ENCODE measurements around the gene NFIC.

Gene NFIC

GRCh38 chr19:3463714-3464586 lies 97.6 kb downstream of the NFIC start:
- Histone ChIP-seq H3K4me1 (ENCODE audit: control insufficient read depth in 1 of 2, insufficient read depth in 1 of 2, low read depth in 1 of 2, low read length in 1 of 2) (no peaks in the 10 kb centered on the region), H3K27ac (no peak overlapping the region), H3K9me3 (no peaks in the 10 kb centered on the region), H3K36me3 (peaks cover 52% of the 10 kb centered on the region), H3K4me3 (ENCODE audit: low read depth in 1 of 2, low read length in 1 of 2) (no peak overlapping the region), H3K27me3 (no peaks in the 10 kb centered on the region)
- TF ChIP-seq CTCF (IDR thresholded peaks at IDR 0.05), result no peak

GRCh38 chr19:3464587-3465235 lies 98.3 kb downstream of the NFIC start:
- Histone ChIP-seq H3K27ac (no peak overlapping the region), H3K36me3 (peaks cover 44% of the 10 kb centered on the region), H3K9me3 (no peaks in the 10 kb centered on the region), H3K4me1 (ENCODE audit: control insufficient read depth in 1 of 2, insufficient read depth in 1 of 2, low read depth in 1 of 2, low read length in 1 of 2) (no peaks in the 10 kb centered on the region), H3K4me3 (ENCODE audit: low read depth in 1 of 2, low read length in 1 of 2) (no peak overlapping the region), H3K27me3 (no peaks in the 10 kb centered on the region)
- TF ChIP-seq CTCF (IDR thresholded peaks at IDR 0.05), result no peak

DNA sequence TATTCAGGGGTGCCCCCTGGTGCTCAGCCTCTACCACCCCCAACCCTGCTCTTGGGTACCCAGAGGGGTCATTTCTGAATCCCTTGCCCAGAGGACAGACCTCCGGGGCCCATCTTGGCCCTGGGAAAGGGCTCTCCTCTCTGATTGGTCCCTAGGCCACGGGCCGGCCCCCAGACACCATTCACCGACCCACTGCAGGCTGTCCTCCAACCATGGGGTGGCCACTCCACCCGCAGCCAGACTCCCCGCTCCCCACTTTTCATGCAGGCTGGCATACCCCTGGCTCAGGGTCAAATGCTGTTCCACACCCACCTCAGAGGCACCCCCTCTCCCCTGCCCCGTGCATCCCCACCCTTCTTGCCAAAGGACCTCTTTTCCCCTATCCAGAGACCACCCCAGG lies 99.2 kb downstream of the NFIC start:
- H3K36me3 ChIP-seq, result peaks cover 36% of the 10 kb centered on the region
- H3K27me3 ChIP-seq, result no peaks in the 10 kb centered on the region
- TF ChIP-seq CTCF (IDR thresholded peaks at IDR 0.05), result no peak
- no peaks in the 10 kb centered on the region for H3K9me3 ChIP-seq
- no peaks in the 10 kb centered on the region for H3K4me1 ChIP-seq (ENCODE audit: control insufficient read depth in 1 of 2, insufficient read depth in 1 of 2, low read depth in 1 of 2, low read length in 1 of 2)
- H3K27ac ChIP-seq, result no peak overlapping the region
- H3K4me3 ChIP-seq (ENCODE audit: low read depth in 1 of 2, low read length in 1 of 2), result no peak overlapping the region

DNA sequence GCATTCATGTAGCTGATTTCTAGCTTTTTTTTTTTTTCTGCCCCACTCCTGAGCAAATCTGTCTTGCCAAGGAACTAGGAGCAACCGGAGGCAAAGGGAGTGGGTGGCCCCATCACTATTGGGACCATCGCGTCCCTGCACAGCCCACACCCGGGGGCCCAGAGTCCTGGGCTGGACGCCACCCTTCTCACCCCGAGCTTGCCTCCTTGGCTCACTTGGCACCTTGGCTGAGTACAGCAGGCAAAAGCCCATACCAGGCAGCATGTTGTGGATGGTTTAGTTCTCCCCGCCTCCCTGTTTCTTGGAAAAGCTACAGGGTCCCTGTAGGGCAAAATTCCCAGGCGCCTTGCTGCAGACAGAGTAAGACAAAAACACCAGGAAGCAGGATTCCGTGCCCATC lies 100.3 kb downstream of the NFIC start:
- Histone ChIP-seq H3K36me3 (peaks cover 31% of the 10 kb centered on the region), H3K9me3 (no peaks in the 10 kb centered on the region), H3K27me3 (no peaks in the 10 kb centered on the region), H3K27ac (no peak overlapping the region), H3K4me1 (ENCODE audit: control insufficient read depth in 1 of 2, insufficient read depth in 1 of 2, low read depth in 1 of 2, low read length in 1 of 2) (no peaks in the 10 kb centered on the region), H3K4me3 (ENCODE audit: low read depth in 1 of 2, low read length in 1 of 2) (no peak overlapping the region)
- no peak for TF ChIP-seq CTCF (IDR thresholded peaks at IDR 0.05)

DNA sequence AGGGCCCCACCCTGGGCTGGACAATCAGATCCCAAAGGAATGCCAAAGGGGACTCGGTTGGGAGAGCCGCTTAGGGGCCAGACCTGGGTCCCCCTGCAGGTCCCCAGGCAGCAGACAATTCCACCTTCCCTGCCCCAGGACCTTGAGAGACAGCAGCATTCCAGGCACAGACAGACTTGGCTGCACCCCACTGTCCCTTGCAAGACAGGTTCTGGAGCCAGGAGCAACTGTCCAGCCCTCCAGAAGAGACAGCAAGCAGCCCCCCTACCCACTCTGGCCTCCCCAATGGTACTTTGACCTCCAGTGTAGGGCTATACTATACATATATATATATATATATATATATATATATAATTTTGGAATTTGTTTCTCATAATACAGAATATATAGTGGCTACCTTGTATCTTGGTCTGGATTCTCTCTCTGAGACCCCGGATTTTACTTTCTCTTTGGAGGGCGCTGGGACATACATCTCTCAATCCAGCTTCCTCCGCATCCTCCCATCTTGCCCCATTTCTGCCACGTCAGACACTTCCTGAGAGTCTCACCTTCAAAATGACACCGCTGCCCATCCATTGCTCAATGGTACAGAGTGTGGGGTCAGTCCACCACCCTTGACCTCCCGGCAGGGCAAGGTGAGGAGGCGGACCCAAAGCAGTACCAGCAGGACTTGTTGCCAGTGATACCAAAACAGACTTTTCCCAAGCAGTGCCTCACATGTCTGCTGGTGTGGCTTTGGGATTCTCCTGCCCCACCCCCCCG lies 101.2 kb downstream of the NFIC start:
- Histone ChIP-seq H3K4me3 (ENCODE audit: low read depth in 1 of 2, low read length in 1 of 2) (no peak overlapping the region), H3K4me1 (ENCODE audit: control insufficient read depth in 1 of 2, insufficient read depth in 1 of 2, low read depth in 1 of 2, low read length in 1 of 2) (no peaks in the 10 kb centered on the region), H3K27me3 (no peaks in the 10 kb centered on the region), H3K27ac (no peak overlapping the region), H3K9me3 (no peaks in the 10 kb centered on the region), H3K36me3 (peaks cover 28% of the 10 kb centered on the region)
- TF ChIP-seq CTCF (IDR thresholded peaks at IDR 0.05), result no peak
